HepG2 (cell line): Measurements from ENCODE around the gene CPXM2. TPM values are rescaled to one million over a fixed set of nuclear protein-coding genes. Genes with fewer than 3 reads are reported as not detected.

Experiments
- ATAC-seq: fragments of 200-7000 bp; cut with Tn5 transposase; 3 replicates; pipeline ENCODE4 v1.9.1; 2020; ENCODE audit warnings: mild to moderate bottlenecking, moderate library complexity
- BruUV-seq: library from RNA; stranded (reverse); fragments of 400-500 nt; replicated peaks from 2 replicates; lab custom pipeline; 2021; lab: Mats Ljungman, UMichigan
- CTCF ChIA-PET: fragments of 300-600 bp; formaldehyde crosslinking; extraction: SDS; loops from one replicate; lab custom pipeline; 2021; ENCODE audit warnings: low total read pairs, inconsistent platforms, low intra/inter-chr PET ratio; lab: Yijun Ruan, JAX
- POLR2A ChIA-PET: fragments of 350-600 bp; sonication (Branson Sonifier 250); formaldehyde crosslinking; loops from one replicate; lab custom pipeline; 2020; ENCODE audit warnings: antibody characterized with exemption, inconsistent platforms; lab: Yijun Ruan, JAX
- DNase-seq: peaks from one replicate; pipeline ENCODE4 v3.0.0-alpha.2; 2015; ENCODE audit warnings: low spot score
- FAIRE-seq: peaks from 3 replicates; lab custom pipeline; 2011; peaks lifted over from hg19 to GRCh38; lab: Jason Lieb, UNC
- H2AFZ ChIP-seq: one replicate; pipeline ENCODE4 v1.6.1; 2011; ENCODE audit warnings: low read length, inconsistent platforms
- H3K27ac ChIP-seq: fragments of 300-600 bp; 3 replicates; pipeline ENCODE4 v1.8.0; 2011; ENCODE audit warnings: mixed run types, mild to moderate bottlenecking, mixed read lengths, low read length, inconsistent platforms; ENCODE audit not compliant: insufficient read depth; ENCODE audit errors: extremely low read length
- H3K27me3 ChIP-seq, 2 experiments: fragments of 200-600 bp in 1 of 2; 2 replicates in 1 of 2; 3 replicates in 1 of 2; pipeline versions ENCODE4 v1.6.0 to v1.8.0; 2011; ENCODE audit warnings: low read length in 2 of 2, mild to moderate bottlenecking in 2 of 2, moderate library complexity in 2 of 2, inconsistent platforms in 1 of 2; ENCODE audit not compliant: insufficient read depth in 2 of 2, control insufficient read depth in 1 of 2
- H3K36me3 ChIP-seq, 2 experiments: fragments of 200-600 bp in 1 of 2; replicated peaks in 1 of 2; 2 replicates in 1 of 2; 3 replicates in 1 of 2; pipeline versions ENCODE4 v1.5.1 to v1.8.0; 2011; ENCODE audit warnings: low read length in 2 of 2, inconsistent platforms in 1 of 2; ENCODE audit not compliant: insufficient read depth in 2 of 2, control insufficient read depth in 1 of 2
- H3K4me1 ChIP-seq: 2 replicates; pipeline ENCODE4 v1.5.1; 2012; ENCODE audit warnings: low read length, inconsistent platforms; ENCODE audit not compliant: insufficient read depth
- H3K4me2 ChIP-seq: 2 replicates; pipeline ENCODE4 v1.6.0; 2011; ENCODE audit warnings: low read depth, low read length, inconsistent platforms
- H3K4me3 ChIP-seq, 3 experiments: fragments of 200-600 bp in 1 of 3; sonication (generic), shearing (Covaris generic) in 1 of 3; replicated peaks in 1 of 3; 2 replicates each; pipeline ENCODE4 v1.5.1; 2011 to 2016; ENCODE audit warnings: low read length in 3 of 3, inconsistent platforms in 2 of 3, low read depth in 2 of 3, mild to moderate bottlenecking in 2 of 3, control low read depth in 1 of 3, mixed read lengths in 1 of 3; ENCODE audit not compliant: insufficient read depth in 1 of 3
- H3K79me2 ChIP-seq: one replicate; pipeline ENCODE4 v1.6.1; 2011; ENCODE audit warnings: low read length, inconsistent platforms; ENCODE audit not compliant: insufficient read depth
- H3K9ac ChIP-seq: 2 replicates; pipeline ENCODE4 v1.6.0; 2011; ENCODE audit warnings: mild to moderate bottlenecking, low read depth, low read length, inconsistent platforms; ENCODE audit not compliant: insufficient read depth
- H3K9me3 ChIP-seq: 2 replicates; pipeline ENCODE4 v1.5.1; 2012; ENCODE audit warnings: mild to moderate bottlenecking, low read length
- H4K20me1 ChIP-seq: 2 replicates; pipeline ENCODE4 v1.6.0; 2011; ENCODE audit warnings: inconsistent platforms, mild to moderate bottlenecking, low read length, moderate library complexity; ENCODE audit not compliant: insufficient read depth
- CCDC6 ChIP-seq: sonication (generic); formaldehyde crosslinking; IDR thresholded peaks from 2 replicates; pipeline ENCODE4 v1.8.1; 2022; ENCODE audit warnings: mild to moderate bottlenecking, missing genetic modification reagents, moderate library complexity
- ERF ChIP-seq: IDR thresholded peaks from 2 replicates; pipeline ENCODE4 v1.6.1; 2018; ENCODE audit warnings: missing biosample characterization, missing genetic modification reagents
- HMG20A ChIP-seq: IDR thresholded peaks from 2 replicates; pipeline ENCODE4 v1.6.1; 2016; ENCODE audit warnings: borderline replicate concordance
- KLF16 ChIP-seq, 2 experiments: sonication (generic) in 1 of 2; formaldehyde crosslinking in 1 of 2; IDR thresholded peaks; 2 replicates each; pipeline versions ENCODE4 v1.6.1 to v1.8.0; 2016 to 2023; ENCODE audit warnings: missing genetic modification reagents in 2 of 2, missing compliant biosample characterization in 1 of 2
- MAFF ChIP-seq: IDR thresholded peaks from 2 replicates; pipeline ENCODE4 v1.6.1; 2011; ENCODE audit warnings: low read depth, low read length, improper control_type of control experiment
- MTF1 ChIP-seq: sonication (generic); formaldehyde crosslinking; IDR thresholded peaks from 2 replicates; pipeline ENCODE4 v1.5.0; 2020; ENCODE audit warnings: missing genetic modification reagents
- NR2C2 ChIP-seq: sonication (generic); formaldehyde crosslinking; IDR thresholded peaks from 2 replicates; pipeline ENCODE4 v1.4.0; 2020; ENCODE audit warnings: missing genetic modification reagents, mild to moderate bottlenecking, moderate library complexity, borderline replicate concordance
- SIX1 ChIP-seq: sonication (generic); formaldehyde crosslinking; IDR thresholded peaks from 2 replicates; pipeline ENCODE4 v1.4.0; 2020; ENCODE audit warnings: missing genetic modification reagents, borderline replicate concordance
- ZNF205 ChIP-seq: IDR thresholded peaks from 2 replicates; pipeline ENCODE4 v1.6.1; 2018; ENCODE audit warnings: missing biosample characterization, missing genetic modification reagents
- ZNF329 ChIP-seq: sonication (generic); formaldehyde crosslinking; IDR thresholded peaks from 2 replicates; pipeline ENCODE4 v1.9.0; 2021; ENCODE audit warnings: low read depth, mild to moderate bottlenecking, missing genetic modification reagents
- ZNF468 ChIP-seq: sonication (generic); formaldehyde crosslinking; IDR thresholded peaks from 2 replicates; pipeline ENCODE4 v1.8.0; 2022; ENCODE audit warnings: mild to moderate bottlenecking, moderate library complexity, missing genetic modification reagents
- ZNF720 ChIP-seq: sonication (generic); formaldehyde crosslinking; IDR thresholded peaks from 2 replicates; pipeline ENCODE4 v1.4.0; 2020; ENCODE audit warnings: missing genetic modification reagents
- WGBS: methylation state at CpG from one replicate; pipeline ENCODE4 v1.1.6; 2017; ENCODE audit warnings: low lambda C conversion rate; 5-methylcytosine and 5-hydroxymethylcytosine counted together
- in situ Hi-C: cut with HindIII; loops from 2 replicates; pipeline ENCODE4 v1.10.0; 2017; ENCODE audit warnings: low pct_unique_long_range_greater_than_20kb; ENCODE audit not compliant: extremely low pct_ligation_motif_present
- intact Hi-C: fragments of 100-400 bp; cut with micrococcal nuclease; formaldehyde crosslinking; loops from one replicate; pipeline ENCODE4 v1.10.0; 2022; ENCODE audit not compliant: unreplicated experiment
- polyA plus RNA-seq, 8 experiments: library from polyadenylated mRNA; depleted of rRNA in 3 of 8; stranded (reverse) in 7 of 8; unstranded in 1 of 8; fragments of >200 nt; fragmentation: Illumina TruSeq in 4 of 8; extraction: Trizol in 4 of 8; gene quantifications; 2 replicates each; pipeline versions ENCODE4 v1.2.1 to v1.2.3, GENCODE V29; 2011 to 2016; ENCODE audit warnings: low read depth in 4 of 8, missing spikeins in 1 of 8, mixed read lengths in 1 of 8; ENCODE audit not compliant: insufficient read depth in 1 of 8
- total RNA-seq, 5 experiments: library from RNA; depleted of rRNA; stranded (reverse); fragments of >200 nt; fragmentation: Illumina TruSeq; extraction: Trizol; gene quantifications; 2 replicates each; pipeline ENCODE4 v1.2.3, GENCODE V29; 2016; ENCODE audit warnings: low read depth in 1 of 5
- TF ChIP-seq, protein P1 (sequence below): sonication (generic); formaldehyde crosslinking; IDR thresholded peaks from 2 replicates; pipeline ENCODE4 v1.8.1; 2023; ENCODE audit warnings: mild to moderate bottlenecking, missing genetic modification reagents
- TF ChIP-seq, protein P2 (sequence below): sonication (generic); formaldehyde crosslinking; IDR thresholded peaks from 2 replicates; pipeline ENCODE4 v1.4.0; 2020; ENCODE audit warnings: missing genetic modification reagents
- TF ChIP-seq, protein P3 (sequence below): fragments of 450-650 bp; IDR thresholded peaks from 2 replicates; pipeline ENCODE4 v1.6.1; 2017
- TF ChIP-seq, protein P4 (sequence below): sonication (generic); formaldehyde crosslinking; IDR thresholded peaks from 2 replicates; pipeline ENCODE4 v1.8.1; 2022; ENCODE audit warnings: mild to moderate bottlenecking, missing genetic modification reagents
- TF ChIP-seq, protein P5 (sequence below): sonication (generic); formaldehyde crosslinking; IDR thresholded peaks from 2 replicates; pipeline ENCODE4 v1.5.0; 2020; ENCODE audit warnings: mild to moderate bottlenecking, low read depth, missing genetic modification reagents, borderline replicate concordance
- TF ChIP-seq, protein P6 (sequence below): sonication (generic); formaldehyde crosslinking; IDR thresholded peaks from 2 replicates; pipeline ENCODE4 v1.5.1; 2020; ENCODE audit warnings: missing genetic modification reagents, mild to moderate bottlenecking, borderline replicate concordance

CPXM2 gene
- total and polyA plus RNA-seq, 2 of the 13 experiments (the other 11 are each of a cell fraction or from before 2014, with no cell fraction given) = 0.03 TPM; not detected in 1

DNA sequence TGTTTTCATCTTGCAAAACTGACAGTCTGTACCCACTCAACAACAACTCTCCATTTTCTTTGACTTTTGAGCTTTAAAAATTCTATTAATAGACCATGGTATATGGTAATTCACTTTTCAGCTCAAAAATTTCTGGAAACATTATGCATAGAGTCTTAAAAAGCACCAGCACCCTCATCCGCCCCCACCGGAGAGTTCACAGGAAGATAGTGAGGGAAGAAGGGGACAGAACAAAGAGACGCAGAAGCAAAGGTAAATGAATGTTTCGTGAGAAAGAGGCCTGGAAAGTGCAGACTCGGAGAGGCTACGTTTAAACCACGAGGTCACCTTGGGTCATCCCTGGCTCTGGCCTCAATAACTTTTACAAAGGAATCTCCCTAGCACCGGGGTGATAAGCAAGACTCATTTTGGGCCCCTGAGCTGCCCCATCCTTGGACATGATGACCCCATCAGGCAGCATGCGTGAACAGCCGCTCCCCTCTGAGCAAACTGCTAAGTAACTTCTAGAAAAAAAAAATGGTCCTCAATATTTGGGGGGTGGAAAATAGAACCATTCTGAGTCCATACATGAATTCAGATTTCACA lies 96.3 kb downstream of the CPXM2 start:
- Histone ChIP-seq H3K4me3 (no peak overlapping the region), H4K20me1 (no peaks in the 10 kb centered on the region), H3K27ac (no peak overlapping the region), H3K4me1 (no peaks in the 10 kb centered on the region), H3K9ac (no peak overlapping the region), H3K4me2 (no peak overlapping the region), H3K9me3 (no peaks in the 10 kb centered on the region), H3K27me3 (peaks cover 2 to 27% of the 10 kb centered on the region in 2 experiments), H3K36me3 (no peaks in the 10 kb centered on the region), H3K79me2 (no peaks in the 10 kb centered on the region), H2AFZ (no peak overlapping the region)
- no peak for ATAC-seq
- intact Hi-C loops (no loop called here), in situ Hi-C loops (no loop called here)
- BruUV-seq = no TSS peak
- DNase-seq = no peak
- CTCF ChIA-PET = no interaction called here
- POLR2A ChIA-PET = no interaction called here
- WGBS = 42% methylated on average over 10 of the region's 10 CpGs
- FAIRE-seq = no peak
- no peak for TF ChIP-seq MAFF
- TF ChIP-seq, protein P1, sequence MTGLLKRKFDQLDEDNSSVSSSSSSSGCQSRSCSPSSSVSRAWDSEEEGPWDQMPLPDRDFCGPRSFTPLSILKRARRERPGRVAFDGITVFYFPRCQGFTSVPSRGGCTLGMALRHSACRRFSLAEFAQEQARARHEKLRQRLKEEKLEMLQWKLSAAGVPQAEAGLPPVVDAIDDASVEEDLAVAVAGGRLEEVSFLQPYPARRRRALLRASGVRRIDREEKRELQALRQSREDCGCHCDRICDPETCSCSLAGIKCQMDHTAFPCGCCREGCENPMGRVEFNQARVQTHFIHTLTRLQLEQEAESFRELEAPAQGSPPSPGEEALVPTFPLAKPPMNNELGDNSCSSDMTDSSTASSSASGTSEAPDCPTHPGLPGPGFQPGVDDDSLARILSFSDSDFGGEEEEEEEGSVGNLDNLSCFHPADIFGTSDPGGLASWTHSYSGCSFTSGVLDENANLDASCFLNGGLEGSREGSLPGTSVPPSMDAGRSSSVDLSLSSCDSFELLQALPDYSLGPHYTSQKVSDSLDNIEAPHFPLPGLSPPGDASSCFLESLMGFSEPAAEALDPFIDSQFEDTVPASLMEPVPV (CRISPR knock-in tag) = no peak
- TF ChIP-seq, protein P2, sequence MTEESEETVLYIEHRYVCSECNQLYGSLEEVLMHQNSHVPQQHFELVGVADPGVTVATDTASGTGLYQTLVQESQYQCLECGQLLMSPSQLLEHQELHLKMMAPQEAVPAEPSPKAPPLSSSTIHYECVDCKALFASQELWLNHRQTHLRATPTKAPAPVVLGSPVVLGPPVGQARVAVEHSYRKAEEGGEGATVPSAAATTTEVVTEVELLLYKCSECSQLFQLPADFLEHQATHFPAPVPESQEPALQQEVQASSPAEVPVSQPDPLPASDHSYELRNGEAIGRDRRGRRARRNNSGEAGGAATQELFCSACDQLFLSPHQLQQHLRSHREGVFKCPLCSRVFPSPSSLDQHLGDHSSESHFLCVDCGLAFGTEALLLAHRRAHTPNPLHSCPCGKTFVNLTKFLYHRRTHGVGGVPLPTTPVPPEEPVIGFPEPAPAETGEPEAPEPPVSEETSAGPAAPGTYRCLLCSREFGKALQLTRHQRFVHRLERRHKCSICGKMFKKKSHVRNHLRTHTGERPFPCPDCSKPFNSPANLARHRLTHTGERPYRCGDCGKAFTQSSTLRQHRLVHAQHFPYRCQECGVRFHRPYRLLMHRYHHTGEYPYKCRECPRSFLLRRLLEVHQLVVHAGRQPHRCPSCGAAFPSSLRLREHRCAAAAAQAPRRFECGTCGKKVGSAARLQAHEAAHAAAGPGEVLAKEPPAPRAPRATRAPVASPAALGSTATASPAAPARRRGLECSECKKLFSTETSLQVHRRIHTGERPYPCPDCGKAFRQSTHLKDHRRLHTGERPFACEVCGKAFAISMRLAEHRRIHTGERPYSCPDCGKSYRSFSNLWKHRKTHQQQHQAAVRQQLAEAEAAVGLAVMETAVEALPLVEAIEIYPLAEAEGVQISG (CRISPR knock-in tag) = no peak
- TF ChIP-seq ZNF720 (CRISPR knock-in tag) = no peak
- no peak for TF ChIP-seq ZNF205 (CRISPR knock-in tag)
- TF ChIP-seq ZNF468 (CRISPR knock-in tag) = no peak
- no peak for TF ChIP-seq ZNF329 (CRISPR knock-in tag)
- TF ChIP-seq, protein P3, sequence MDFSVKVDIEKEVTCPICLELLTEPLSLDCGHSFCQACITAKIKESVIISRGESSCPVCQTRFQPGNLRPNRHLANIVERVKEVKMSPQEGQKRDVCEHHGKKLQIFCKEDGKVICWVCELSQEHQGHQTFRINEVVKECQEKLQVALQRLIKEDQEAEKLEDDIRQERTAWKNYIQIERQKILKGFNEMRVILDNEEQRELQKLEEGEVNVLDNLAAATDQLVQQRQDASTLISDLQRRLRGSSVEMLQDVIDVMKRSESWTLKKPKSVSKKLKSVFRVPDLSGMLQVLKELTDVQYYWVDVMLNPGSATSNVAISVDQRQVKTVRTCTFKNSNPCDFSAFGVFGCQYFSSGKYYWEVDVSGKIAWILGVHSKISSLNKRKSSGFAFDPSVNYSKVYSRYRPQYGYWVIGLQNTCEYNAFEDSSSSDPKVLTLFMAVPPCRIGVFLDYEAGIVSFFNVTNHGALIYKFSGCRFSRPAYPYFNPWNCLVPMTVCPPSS = no peak
- TF ChIP-seq NR2C2 (CRISPR knock-in tag) = no peak
- no peak for TF ChIP-seq KLF16 (CRISPR knock-in tag; IDR thresholded peaks at IDR 0.05)
- TF ChIP-seq HMG20A = no peak
- TF ChIP-seq, protein P4, sequence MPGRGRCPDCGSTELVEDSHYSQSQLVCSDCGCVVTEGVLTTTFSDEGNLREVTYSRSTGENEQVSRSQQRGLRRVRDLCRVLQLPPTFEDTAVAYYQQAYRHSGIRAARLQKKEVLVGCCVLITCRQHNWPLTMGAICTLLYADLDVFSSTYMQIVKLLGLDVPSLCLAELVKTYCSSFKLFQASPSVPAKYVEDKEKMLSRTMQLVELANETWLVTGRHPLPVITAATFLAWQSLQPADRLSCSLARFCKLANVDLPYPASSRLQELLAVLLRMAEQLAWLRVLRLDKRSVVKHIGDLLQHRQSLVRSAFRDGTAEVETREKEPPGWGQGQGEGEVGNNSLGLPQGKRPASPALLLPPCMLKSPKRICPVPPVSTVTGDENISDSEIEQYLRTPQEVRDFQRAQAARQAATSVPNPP = no peak
- no peak for TF ChIP-seq SIX1 (CRISPR knock-in tag)
- TF ChIP-seq, protein P5, sequence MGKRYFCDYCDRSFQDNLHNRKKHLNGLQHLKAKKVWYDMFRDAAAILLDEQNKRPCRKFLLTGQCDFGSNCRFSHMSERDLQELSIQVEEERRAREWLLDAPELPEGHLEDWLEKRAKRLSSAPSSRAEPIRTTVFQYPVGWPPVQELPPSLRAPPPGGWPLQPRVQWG (CRISPR knock-in tag) = no peak
- no peak for TF ChIP-seq CCDC6 (CRISPR knock-in tag)
- no peak for TF ChIP-seq MTF1
- TF ChIP-seq, protein P6, sequence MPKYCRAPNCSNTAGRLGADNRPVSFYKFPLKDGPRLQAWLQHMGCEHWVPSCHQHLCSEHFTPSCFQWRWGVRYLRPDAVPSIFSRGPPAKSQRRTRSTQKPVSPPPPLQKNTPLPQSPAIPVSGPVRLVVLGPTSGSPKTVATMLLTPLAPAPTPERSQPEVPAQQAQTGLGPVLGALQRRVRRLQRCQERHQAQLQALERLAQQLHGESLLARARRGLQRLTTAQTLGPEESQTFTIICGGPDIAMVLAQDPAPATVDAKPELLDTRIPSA = no peak
- TF ChIP-seq ERF (CRISPR knock-in tag) = no peak
